Bronchial epithelial cell (primary cell): ENCODE data around the gene PLCB1. TPM values are rescaled to one million over a fixed set of nuclear protein-coding genes. Genes with fewer than 3 reads are reported as not detected.
A peak's percentile ranks its signal among the peaks of the same experiment; 100 is the strongest.

Experiments
- DNase-seq: peaks from one replicate; pipeline ENCODE4 v3.0.0-alpha.2; 2010; ENCODE audit warnings: low read depth
- FAIRE-seq: peaks from 2 replicates; lab custom pipeline; 2011; peaks lifted over from hg19 to GRCh38; lab: Jason Lieb, UNC
- H3K27me3 ChIP-seq: 2 replicates; pipeline ENCODE4 v1.5.1; 2011; ENCODE audit warnings: low read length; ENCODE audit not compliant: control insufficient read depth, insufficient read depth
- H3K36me3 ChIP-seq: 2 replicates; pipeline ENCODE4 v1.5.1; 2011; ENCODE audit warnings: low read length; ENCODE audit not compliant: control insufficient read depth, insufficient read depth
- H3K4me3 ChIP-seq: 2 replicates; pipeline ENCODE4 v1.5.1; 2011; ENCODE audit warnings: mild to moderate bottlenecking, low read depth, low read length, control low read depth
- total RNA-seq: library from RNA; depleted of rRNA; stranded (reverse); fragments of >200 nt; gene quantifications from 2 replicates; pipeline ENCODE4 v1.2.1, GENCODE V29; 2014
- TF ChIP-seq, protein P1 (sequence below): IDR thresholded peaks from 2 replicates; pipeline ENCODE4 v1.5.1; 2011; ENCODE audit warnings: mild to moderate bottlenecking, moderate library complexity, low read length, control low read depth, inconsistent platforms; ENCODE audit not compliant: insufficient read depth, severe bottlenecking

The PLCB1 gene
- total RNA-seq, 1 donor from 2014 or later = 1.1 TPM

DNA sequence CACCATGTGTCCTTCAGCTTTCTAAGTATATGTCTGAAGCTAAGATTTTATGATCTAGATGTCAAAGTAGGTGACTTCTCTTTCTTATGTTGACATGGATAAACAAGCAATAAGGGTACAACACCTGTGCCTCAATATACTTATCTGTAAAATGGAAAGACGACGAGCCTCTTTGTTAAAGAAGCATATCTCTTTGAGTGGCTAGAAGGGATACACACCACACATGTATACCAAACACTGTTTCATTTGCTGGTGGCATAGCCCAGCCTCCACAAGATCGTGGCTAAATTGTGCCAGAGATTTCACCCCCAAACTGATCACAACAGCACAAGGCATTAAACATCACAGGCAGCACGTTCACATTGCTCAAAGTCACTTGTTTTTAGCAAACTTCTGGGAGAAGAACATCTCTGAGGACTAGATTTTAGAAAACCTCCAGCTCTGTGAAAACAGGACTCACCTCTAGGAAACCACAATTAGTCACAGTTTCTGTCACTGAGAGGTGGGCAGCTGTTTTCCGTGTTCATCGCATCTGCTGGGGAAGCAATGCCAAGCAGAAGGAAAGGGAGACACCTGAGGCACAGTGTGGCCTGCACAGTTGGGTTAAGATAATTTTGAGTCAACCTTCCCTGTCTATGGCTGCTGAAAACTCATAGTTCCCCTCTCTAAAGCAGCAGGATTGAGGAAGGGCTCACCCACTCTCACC, 673.8 kb downstream of the PLCB1 start:
- DNase-seq (peak; percentile 8), FAIRE-seq (no peak)
- H3K27me3 ChIP-seq = peaks cover 1% of the 10 kb centered on the region
- no peak overlapping the region for H3K4me3 ChIP-seq
- no peaks in the 10 kb centered on the region for H3K36me3 ChIP-seq
- TF ChIP-seq, protein P1, sequence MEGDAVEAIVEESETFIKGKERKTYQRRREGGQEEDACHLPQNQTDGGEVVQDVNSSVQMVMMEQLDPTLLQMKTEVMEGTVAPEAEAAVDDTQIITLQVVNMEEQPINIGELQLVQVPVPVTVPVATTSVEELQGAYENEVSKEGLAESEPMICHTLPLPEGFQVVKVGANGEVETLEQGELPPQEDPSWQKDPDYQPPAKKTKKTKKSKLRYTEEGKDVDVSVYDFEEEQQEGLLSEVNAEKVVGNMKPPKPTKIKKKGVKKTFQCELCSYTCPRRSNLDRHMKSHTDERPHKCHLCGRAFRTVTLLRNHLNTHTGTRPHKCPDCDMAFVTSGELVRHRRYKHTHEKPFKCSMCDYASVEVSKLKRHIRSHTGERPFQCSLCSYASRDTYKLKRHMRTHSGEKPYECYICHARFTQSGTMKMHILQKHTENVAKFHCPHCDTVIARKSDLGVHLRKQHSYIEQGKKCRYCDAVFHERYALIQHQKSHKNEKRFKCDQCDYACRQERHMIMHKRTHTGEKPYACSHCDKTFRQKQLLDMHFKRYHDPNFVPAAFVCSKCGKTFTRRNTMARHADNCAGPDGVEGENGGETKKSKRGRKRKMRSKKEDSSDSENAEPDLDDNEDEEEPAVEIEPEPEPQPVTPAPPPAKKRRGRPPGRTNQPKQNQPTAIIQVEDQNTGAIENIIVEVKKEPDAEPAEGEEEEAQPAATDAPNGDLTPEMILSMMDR = no peak

DNA sequence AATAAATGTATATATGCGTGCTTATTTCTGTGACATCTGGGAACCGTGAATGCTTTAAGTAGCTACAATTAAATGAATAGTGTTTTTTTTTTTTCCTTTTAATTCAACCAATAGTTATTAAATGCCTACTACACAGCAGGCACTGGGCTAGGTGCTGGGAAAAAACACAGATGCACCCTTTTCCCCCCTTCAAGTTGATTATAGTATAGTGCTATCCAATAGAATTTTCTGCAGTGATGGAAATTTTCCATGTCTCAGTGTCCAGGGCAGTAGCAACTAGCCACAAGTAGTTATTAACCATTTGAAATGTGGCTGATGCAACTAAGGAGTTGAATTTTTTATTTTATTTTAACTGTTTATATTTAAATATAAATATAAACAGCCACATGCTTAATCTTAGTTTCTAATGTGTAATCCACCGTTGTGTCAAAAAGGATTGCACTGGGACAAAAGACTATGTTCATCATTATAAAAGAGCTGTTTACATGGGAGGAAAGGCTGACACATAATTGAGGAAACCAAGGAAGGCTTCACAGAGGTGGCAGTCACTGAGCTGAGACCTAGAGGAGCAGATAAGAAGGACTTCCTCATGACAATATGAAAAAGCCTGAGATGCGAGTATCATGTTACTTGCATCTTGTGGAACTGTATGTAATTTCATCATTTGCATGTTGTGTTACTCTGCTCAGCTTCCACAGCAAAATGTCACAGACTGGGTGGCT, 675.6 kb downstream of the PLCB1 start:
- FAIRE-seq (no peak), DNase-seq (no peak)
- TF ChIP-seq, protein P1 = no peak
- Histone ChIP-seq H3K36me3 (no peaks in the 10 kb centered on the region), H3K27me3 (peaks cover 1% of the 10 kb centered on the region), H3K4me3 (no peak overlapping the region)

DNA sequence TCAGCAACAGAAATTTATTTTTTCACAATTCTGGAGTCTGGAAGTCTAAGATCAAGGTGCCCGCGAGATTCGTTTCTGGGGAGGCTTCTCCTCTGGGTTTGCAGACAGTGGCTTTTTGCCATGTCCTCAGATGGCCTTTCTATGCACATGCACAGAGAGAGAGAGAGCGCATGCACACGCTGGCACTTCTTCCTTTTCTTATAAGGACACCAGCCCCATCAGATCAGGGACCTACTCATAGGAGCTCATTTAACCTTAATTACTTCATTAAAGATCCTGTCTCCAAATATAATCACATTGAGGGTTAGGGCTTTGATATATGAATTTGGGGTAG, 676.1 kb downstream of the PLCB1 start:
- Histone ChIP-seq H3K36me3 (no peaks in the 10 kb centered on the region), H3K27me3 (peaks cover 1% of the 10 kb centered on the region), H3K4me3 (no peak overlapping the region)
- DNase-seq = no peak
- no peak for FAIRE-seq
- TF ChIP-seq, protein P1 = no peak

DNA sequence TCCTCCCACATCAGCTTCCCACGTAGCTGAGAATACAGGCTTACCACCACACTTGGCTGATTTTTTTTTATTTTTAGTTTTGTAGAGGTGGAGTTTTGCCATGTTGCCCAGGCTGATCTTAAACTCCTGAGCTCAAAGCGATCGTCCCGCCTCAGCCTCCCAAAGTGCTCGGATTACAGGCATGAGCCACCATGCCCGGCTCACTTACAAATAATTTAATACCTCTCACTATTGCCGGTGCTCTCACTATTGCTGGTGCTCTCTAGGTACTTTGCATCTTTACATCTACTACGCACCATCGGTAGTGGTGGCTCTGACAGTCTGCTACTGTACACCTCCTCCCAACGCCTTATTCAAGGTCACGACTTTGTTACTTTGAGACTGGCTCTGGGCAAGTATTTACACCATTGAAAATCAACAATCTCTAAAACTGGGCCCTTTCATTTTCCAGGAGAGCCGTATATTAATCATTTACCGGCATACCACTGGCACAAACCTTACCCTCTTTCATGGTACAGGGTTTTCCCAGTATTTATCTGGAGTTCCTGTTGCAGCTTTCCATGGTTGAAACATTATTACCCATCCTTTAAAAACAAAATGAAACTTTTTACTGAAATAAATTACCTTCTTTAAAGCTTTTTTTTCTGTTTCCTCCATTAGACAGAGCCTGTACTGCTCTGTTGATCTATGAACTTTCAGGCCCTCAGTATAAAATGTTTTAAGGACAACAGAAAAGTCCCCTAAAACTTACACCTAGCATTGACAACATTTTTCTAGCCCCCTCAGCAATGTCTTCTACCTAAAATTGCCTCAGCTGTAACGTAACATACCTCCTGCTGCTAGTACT, 677.3 kb downstream of the PLCB1 start:
- Histone ChIP-seq H3K27me3 (peaks cover 1% of the 10 kb centered on the region), H3K4me3 (no peak overlapping the region), H3K36me3 (no peaks in the 10 kb centered on the region)
- FAIRE-seq (no peak), DNase-seq (no peak)
- TF ChIP-seq, protein P1 = no peak

DNA sequence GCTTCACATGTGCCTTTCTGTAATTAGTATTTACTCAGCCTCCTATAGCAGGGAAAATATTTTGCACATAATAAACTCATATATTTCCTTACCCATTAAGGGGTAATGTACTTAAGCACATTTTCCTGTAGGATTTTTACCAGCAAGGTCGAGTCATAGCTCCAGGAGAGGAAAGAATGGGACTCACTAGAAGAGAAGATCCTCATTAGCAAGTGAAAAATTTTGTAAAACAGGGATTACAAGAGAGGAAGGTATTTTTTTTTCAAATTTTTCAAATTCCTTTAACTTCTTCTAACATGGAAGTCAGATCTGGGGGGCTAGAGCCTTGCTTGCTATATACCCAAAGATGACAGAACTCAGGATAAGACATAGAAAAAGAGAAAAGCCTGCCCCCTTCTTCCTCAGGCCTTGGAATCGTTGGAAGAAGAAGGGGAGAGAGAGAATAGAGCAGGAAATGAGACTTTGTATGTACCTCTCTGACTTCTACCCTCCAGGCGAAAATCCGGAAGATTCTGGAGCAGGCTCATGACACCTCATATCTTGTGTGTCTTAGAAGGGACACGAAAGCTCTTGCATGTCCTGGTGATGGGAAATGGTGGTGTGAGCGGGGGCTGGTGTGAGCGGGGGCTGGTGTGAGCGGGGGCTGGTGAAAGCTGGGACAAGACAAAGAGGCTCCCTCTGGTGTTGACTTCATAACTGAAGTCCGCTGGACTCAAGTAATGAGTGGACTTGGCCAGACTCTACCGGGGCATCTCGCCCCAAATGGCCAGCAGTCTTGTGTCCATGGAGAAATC, 679.9 kb downstream of the PLCB1 start:
- Histone ChIP-seq H3K36me3 (no peaks in the 10 kb centered on the region), H3K4me3 (no peak overlapping the region), H3K27me3 (no peaks in the 10 kb centered on the region)
- FAIRE-seq = no peak
- TF ChIP-seq, protein P1 = no peak
- no peak for DNase-seq
